ENCODE results near the gene ATP9B.

The ATP9B gene

DNA sequence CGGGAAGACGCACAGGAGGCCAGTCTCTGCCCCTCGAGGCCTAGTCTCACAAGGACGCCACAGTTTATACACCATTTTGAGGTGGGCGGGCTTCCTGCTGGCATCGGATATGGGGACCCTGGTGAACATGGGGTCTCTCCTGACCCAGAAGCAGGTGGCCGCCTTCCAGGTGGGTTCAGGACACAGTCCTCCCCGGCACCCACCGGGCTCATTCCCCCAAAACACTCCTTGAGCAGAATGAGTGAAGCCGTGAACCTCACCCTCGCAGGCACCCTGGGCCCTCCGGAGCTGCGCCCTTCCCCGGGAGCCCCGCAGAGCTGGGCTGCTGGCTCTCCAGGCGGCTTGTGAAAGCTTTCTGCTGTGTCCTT lies 333.0 kb downstream of the ATP9B start:
- no peak for TF ChIP-seq ZFX (IDR thresholded peaks at IDR 0.05; ENCODE audit: borderline replicate concordance)
- TF ChIP-seq, protein P1, sequence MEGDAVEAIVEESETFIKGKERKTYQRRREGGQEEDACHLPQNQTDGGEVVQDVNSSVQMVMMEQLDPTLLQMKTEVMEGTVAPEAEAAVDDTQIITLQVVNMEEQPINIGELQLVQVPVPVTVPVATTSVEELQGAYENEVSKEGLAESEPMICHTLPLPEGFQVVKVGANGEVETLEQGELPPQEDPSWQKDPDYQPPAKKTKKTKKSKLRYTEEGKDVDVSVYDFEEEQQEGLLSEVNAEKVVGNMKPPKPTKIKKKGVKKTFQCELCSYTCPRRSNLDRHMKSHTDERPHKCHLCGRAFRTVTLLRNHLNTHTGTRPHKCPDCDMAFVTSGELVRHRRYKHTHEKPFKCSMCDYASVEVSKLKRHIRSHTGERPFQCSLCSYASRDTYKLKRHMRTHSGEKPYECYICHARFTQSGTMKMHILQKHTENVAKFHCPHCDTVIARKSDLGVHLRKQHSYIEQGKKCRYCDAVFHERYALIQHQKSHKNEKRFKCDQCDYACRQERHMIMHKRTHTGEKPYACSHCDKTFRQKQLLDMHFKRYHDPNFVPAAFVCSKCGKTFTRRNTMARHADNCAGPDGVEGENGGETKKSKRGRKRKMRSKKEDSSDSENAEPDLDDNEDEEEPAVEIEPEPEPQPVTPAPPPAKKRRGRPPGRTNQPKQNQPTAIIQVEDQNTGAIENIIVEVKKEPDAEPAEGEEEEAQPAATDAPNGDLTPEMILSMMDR (IDR thresholded peaks at IDR 0.05): no peak
- no peak overlapping the region for H3K27ac ChIP-seq

DNA sequence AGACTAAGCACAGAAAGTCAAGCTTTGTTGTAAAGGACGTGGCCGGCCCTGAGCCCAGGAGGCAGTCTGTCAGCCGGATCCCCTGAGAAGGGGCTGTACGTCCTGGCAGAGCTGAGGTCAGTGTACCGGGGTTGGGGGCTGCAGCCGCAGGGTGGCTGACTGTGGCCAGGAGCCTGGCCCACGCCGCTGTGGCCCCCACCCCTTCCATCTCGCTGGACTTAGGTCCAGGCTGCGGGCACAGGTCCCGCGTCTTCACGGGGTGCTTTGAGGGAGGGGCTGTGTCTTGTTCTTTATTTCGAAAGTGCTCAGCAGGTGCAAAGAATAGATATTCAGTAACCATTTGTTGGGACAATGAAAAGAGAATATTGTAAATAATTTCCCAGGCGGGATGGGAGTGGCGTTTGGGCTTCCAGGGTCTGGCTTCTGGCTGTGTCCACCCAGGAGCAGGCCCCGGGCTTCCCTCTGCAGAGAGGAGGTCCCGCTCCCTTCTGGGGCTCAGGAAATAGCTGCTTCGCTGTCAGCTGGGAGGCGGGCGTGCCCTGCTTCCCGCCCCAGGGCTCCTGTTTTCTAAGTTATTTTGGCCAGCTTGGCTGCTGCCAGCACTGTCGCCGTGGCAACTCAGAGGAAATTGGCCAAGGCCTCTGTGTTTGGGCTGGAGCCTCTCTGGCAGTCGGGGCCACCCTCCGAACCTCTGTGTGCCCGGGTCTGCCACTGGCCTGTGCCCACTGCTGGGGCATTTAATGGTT lies 334.0 kb downstream of the ATP9B start:
- no peak overlapping the region for H3K27ac ChIP-seq
- no peak for TF ChIP-seq ZFX (IDR thresholded peaks at IDR 0.05; ENCODE audit: borderline replicate concordance)
- TF ChIP-seq, protein P1 (IDR thresholded peaks at IDR 0.05): no peak

DNA sequence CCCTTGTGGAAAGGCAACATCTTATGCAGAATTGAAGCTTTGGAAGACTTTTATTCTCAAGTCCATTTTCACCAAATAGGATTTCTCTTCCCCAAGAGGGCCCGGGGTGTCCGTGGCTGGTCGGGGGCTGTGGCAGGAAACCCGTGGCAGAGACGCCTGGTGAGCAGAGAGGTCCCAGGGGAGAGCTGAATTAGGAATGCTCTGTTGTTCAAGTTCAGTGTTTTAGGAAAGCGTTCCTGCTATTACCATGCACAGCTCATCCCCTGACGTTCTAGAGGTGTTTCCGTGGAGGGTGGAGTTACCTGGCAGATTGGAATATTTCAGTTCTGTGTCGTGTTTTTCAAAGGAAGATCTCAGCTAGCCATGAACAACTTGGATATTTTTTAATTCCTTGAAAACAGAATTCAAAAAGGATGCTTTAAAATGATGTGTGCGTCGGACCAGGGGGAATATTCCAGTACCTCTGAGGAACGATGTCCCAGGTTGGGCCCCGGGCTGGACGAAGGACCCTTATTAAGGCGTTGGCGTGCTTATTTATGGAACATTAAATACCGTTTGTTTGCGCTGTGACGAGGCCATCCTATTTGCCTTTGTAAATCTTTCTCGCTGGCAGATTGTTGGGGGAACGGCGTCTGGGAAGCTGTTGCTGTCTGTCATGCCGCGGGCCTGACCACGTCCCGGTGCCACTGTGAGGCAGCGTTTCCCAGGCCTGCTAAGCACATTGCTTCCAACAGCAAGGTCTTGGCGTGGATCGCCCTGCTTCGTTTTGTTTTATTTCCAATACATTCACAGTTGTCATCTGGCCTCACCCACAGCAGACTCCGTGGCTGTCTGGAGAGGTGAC lies 334.8 kb downstream of the ATP9B start:
- no peak overlapping the region for H3K27ac ChIP-seq
- no peak for TF ChIP-seq ZFX (IDR thresholded peaks at IDR 0.05; ENCODE audit: borderline replicate concordance)
- TF ChIP-seq, protein P1 (IDR thresholded peaks at IDR 0.05): no peak

DNA sequence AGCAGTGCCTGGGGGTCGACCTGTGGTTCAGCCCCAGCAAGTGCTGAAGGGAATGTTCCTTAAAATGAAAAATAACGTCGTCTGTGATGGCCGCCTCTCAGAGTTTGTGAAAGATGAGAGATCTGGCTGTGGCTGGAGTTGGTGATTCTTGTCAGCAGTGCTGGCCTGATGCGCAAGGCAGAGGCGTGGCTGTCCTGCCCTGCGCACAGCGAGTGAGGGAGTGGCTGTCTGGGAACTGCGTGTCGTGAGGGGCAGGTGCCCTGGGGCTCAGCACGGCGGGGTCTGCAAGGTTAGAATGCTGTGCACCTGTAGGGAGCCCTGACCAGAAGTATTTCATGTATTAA lies 335.3 kb downstream of the ATP9B start:
- H3K27ac ChIP-seq: no peak overlapping the region
- TF ChIP-seq, protein P1 (IDR thresholded peaks at IDR 0.05): no peak
- TF ChIP-seq ZFX (IDR thresholded peaks at IDR 0.05; ENCODE audit: borderline replicate concordance): no peak

DNA sequence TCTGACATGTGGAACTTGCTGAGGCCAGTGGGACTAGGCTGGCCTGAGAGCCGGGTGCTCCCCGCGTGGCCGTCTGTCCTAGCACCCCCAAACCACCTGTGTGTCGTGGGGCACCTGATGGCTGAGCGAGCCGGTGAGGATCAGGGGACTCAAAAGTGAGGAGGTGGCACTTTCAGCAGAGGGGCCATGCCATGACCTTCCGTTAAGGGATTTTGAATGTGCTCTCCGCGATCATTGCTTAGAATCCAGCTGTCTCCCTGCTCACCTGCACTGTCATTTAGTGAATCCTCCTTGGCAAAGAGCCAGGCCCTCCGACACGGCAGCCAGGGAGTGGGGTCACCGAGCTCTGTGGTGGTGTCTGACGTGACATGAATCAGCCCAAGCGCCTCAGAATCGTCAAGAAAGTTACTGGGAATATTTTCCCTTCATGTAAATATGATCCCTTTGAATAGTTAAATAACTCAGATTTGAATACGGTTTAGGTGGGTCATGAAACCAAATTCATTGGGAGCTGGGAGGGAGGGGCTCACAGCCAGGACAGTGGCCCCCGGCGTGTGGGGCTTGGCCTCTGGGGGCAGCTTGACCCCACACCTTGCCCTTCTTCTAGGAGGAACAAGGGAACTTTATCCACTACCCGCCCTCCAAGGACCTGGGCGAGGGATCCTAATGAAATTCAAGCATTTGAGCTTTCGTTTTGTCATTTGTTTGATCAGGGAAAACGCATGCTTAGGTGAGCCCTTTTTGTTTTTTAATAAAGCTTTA lies 336.0 kb downstream of the ATP9B start:
- H3K27ac ChIP-seq: no peak overlapping the region
- TF ChIP-seq ZFX (IDR thresholded peaks at IDR 0.05; ENCODE audit: borderline replicate concordance): no peak
- TF ChIP-seq, protein P1 (IDR thresholded peaks at IDR 0.05): no peak

DNA sequence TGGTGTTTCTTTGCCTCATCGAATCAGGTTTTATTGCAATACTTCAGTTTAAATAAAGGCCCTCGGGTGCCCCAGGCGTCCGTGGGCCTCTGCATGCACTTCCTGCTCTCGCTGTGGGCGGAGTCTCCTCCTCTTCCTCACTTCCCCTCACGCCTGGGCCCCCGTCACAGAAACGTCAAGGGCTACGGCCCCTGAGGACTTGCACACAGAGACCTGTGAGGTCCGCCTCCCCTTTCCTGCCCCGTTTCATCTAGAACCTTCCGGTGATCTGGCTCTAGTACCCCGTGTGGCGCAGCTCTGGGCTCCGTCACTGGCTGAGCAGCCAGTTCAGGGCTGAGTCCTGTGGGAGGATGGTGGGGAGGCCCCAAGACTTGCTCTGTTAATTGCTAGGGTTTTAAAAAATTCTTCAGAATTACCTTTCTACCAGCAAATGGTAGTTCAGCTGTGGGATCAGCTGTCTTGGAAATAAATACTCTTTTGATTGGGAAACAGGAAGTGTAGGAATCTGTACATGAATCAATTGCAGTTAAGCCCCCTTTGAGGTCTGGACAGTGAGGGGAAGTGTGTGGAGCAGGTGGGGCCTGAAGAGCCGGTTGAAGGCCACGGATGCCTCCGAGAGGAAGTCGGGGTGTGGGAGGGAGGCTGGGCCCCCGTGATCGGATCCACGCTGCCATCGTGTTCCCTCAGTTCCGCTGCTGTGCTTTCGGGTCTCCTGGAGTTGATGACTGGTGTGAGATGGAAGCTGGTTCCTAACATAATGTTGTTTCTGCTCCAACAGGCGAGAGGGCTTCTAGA lies 336.8 kb downstream of the ATP9B start:
- TF ChIP-seq, protein P1 (IDR thresholded peaks at IDR 0.05): no peak
- H3K27ac ChIP-seq: no peak overlapping the region
